IPS-NIHi11 (cell line): ENCODE results near the gene LUC7L2.
"Not testable (repeated sequence)": the region's sequence is repeated elsewhere in the genome, so short reads cannot be mapped to it uniquely, and the experiment has no call there.

Source experiments
- DNase-seq: peaks from one replicate; pipeline ENCODE4 v3.0.0; 2012; ENCODE audit warnings: mixed read lengths, low spot score

The LUC7L2 gene, protein sequence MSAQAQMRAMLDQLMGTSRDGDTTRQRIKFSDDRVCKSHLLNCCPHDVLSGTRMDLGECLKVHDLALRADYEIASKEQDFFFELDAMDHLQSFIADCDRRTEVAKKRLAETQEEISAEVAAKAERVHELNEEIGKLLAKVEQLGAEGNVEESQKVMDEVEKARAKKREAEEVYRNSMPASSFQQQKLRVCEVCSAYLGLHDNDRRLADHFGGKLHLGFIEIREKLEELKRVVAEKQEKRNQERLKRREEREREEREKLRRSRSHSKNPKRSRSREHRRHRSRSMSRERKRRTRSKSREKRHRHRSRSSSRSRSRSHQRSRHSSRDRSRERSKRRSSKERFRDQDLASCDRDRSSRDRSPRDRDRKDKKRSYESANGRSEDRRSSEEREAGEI

DNA sequence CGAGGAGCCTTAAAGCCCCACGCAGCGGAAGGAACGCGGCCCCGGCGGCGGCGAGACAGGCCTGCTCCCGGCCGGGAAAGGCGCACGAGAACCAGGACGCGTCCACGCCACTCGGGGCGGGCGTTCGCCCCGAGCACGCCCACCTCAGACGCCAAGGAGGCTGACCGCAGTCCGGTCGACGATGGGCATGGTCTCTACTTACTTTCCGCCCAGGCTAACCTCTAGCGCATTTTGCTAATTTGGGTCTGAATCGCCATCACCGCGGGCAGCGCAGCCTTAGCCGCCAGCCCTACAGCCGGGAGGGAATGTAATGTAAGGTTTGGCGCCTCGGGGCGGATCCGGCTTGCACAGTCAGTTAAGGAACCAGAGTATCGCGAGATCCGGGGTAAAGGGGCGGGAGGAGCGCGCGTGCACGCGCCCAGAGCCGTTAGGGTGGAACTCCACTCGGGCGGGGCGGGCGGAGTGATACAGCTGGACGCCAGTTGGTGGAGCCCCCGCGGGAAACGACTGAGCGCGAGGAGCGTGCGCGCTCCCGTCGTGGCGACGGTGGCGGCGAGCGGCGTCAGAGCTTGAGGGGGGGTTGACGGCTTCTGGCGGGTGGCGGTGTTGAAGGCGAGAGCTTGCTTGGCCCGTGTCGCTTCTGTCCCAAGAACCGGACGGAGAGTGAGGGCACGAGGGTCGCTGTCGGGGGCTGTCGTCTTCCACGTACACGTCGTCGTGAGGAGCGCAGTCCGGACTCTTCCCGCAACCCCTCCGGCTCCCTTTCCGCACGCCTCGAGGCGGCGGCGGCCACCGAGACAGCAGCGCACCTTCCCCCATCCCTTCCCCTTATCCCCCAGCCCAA, at the start of gene LUC7L2:
Gene LUC7L2 (plus strand): TSS at position 529 of the 844 bp plus-strand sequence. CDS start 368 bp downstream, outside the sequence.
- peak; percentile 89 for DNase-seq

DNA sequence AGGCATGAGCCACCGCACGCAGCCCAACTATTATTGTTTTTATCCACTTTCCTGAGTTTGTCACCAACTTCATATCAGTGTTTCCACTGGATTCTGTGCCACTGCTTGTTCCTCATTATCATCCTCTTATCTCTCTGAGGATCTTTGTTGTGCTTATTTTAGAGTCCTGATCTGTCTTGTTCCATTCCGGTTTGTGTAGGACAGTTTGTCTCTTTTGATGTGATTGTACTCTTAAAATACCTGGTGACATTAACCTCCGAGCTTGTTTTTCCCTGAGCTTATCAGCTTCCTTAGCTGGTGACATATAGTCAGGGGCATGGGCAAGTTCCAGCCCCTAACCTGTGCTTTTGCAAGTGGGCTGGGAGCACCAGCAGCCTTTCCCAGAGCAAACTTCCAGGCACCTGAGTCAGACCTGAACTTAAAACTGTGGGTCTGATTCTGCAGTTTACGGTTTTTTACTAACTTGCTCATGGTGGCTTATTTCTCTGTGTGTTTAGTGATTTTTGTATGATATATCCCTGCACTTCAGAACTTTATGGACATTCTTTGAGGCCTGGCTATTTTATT, 41.7 kb upstream of the LUC7L2 start:
- DNase-seq = no peak

DNA sequence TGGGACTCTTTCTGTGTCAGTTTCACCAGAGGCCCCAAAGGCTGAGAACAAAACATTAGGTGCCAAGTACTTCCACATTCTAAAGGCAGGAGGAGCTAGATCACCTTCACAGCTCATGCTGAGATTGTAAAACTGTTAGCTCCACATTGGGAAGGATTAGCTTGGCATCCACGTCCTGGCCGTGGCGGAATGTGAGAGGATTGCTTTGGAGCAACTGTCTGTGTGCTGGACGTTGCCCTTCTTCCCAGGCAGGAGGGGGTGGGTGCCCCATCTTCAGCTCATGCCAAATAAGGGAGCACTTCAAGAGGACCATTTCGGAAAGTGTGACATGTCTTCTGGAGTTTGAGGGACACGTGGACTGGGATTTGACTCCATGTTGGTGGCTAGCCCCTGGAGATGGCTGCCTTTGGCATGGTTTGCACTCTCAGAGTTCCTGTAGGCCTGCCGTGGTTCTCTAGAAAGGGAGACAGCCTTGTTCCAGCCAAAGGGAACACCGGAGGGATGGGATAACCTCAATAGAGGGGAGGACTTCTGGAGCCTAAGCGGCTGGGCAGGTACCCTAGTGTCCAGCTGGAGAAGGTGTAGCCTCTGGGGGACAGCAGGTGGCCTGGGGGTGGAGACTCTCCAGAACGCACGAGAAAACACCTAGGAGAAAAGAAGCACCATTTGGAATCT, 38.5 kb upstream of the LUC7L2 start:
- peak; percentile 38 for DNase-seq

DNA sequence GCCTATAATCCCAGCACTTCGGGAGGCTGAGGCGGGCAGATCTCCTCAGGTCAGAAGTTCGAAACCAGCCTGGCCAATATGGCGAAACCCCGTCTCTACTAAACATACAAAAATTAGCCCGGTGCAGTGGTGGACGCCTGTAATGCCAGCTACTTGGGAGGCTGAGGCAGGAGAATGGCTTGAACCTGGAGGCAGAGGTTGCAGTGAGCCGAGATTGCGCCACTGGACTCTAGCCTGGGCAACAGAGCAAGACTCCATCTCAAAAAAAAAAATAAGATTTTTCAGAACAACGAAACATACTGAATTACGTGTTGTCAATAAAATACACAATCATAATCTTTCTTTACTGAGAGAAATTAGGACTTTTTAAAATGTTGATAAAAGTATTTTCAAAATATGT, 35.0 kb upstream of the LUC7L2 start:
- DNase-seq = not testable (repeated sequence)

DNA sequence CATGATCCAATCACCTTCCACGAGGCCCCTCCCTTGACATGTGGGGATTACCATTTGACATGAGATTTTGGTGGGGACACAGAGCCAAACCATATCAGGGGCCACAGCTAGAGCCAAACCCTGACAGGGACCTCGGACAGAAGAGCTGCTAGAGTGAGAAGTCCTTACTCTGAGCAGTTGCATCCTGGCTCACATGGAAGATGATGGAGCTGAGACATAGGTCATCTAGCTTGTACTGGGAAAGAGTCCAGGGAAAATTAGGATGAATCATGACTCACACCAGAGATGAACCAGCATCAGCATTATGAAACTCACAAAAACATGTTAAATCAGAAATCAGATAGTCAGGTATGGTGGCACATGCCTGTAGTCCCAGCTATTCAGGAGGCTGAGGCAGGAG, 31.3 kb upstream of the LUC7L2 start:
- no peak for DNase-seq

DNA sequence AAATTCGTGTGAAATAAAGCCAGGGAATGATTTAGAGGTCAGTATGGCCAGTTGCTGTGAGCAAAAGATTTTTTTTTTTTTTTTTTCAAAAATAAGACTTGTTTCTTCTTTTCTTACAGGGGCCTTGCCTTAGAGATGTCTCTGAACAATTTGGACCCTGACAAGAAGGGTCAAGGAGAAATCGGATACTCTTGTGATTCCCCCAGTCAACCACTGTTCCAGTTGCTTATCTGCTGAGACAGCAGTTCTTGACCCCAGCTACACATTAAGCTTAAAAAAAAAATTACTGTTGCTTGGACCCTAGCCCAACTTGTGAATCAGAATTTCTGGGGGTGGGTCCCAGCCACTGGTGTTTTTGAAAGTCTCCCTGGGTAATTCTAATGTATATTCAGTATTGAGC, 30.6 kb upstream of the LUC7L2 start:
- DNase-seq = no peak

DNA sequence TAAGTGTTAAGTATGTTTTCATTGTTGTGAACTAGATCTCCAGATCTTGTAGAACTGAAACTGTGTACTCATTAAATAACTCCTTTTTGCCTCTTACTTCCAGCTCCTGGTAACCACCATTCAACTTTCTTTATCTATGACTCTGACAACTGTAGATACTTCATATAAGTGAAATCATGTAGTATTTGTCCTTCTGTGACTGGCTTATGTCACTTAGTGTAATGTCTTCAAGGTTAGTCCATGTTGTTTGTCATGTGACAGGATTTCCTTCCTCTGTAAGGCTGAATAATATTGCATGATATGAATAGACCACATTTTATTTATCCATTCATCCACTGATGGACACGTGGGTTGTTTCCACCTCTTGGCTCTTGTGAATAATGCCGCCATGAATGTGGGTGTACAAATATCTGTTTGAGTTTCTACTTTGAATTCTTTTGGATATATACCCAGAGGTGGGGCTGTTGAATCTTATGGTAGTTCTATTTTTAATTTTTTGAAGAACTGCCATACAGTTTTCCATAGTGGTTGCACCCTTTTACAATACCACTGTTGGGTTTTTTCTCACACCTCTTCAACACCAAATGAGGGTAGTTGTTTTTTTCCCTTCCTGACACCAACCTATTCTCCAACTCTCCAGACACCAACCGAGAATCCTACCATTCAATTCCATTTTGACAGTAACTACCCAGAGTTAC, 29.2 kb upstream of the LUC7L2 start:
- no peak for DNase-seq

DNA sequence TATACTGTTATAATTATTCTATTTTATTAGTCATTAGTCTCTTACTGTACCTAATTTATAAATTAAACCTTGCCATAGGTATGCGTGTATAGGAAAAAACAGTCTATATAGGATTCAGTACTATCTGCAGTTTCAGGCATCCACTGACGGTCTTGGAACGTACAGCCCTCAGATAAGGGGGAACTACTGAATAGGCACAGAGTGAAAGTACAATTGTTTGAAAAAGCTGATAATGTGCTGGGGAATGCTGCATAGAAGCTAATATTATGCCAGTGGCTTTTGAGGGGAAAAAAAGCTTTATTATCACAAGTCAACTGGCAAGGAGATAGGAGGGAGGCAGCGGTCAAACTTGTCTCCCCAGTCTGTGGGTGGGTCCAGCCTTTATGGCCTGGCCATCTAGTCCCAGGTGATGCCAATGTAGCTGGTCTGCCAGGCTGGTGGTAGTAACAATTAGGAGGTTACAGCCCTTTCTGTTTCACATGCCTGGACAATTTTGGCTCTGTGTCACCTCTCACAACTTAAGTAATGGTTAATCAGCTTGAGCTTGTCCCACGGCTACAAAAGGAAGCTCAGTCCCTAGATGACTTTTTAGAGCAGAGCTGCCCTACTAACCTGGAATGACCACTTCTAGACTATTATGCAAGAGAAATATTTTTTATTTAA, 26.9 kb upstream of the LUC7L2 start:
- DNase-seq = no peak

DNA sequence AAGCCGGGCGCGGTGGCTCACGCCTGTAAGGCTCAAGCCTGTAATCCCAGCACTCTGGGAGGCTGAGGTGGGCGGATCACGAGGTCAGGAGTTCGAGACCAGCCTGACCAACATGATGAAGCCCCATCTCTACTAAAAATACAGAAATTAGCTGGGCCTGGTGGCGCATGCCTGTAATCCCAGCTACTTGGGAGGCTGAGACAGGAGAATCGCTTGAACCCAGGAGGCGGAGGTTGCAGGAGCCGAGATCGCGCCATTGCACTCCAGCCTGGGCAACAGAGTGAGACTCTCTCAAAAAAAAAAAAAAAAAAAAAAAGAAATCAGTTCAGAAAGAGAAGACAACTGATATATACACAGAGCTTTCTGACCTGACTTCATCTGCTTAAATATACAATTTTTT, 26.3 kb upstream of the LUC7L2 start:
- DNase-seq = not testable (repeated sequence)

DNA sequence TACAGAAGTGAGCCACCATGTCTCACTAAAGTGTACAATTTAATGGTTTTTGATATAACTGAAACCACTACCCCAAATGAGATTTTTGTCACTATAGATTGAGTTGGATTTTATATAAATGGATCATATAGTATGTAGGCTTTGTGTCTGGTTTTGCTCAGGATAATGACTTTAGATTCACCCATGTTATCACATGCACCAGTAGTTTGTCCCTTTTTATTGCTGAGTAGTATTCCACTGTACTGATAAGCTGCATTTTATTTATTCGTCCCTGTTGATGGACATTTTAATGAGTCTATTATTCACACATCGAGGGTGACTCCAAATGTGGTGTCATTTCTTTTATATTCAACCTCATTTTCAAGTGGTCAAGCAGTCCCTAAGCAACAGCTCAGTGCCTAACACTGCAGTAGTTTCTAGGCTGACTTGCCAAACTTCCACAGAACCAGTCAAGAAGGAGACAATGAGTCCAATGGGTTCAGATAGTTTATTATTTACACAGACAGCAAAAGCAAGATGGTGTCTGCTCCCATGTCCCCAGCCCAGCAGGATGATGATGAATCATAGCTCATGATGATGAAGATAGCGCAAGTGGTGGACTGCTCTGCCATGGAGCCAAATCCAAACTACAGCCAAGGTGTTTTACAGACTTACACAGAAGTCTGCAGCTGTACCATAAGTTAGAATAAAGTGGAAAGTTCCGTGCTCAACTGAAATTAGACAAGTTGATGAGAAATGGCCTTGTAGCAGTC, 25.1 kb upstream of the LUC7L2 start:
- DNase-seq = no peak

DNA sequence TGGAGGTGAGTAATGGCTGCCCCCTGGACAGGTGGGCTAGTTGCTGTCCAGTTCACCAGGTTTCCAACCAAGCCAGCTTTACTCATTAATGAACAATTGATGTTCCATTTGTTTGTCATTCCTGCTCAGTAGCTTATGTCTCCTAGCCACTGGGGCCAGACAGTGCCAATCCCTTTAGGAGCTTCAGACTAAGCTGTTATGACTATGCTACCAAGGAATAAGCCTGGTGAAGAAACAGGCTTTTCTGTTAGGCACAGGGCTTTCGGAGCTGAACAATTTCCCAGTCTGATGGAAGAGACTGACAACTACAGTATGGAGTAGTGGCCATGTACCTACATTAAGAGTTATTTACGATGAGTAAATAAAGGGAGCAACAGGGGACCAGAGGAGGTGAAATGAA, 20.7 kb upstream of the LUC7L2 start:
- no peak for DNase-seq

DNA sequence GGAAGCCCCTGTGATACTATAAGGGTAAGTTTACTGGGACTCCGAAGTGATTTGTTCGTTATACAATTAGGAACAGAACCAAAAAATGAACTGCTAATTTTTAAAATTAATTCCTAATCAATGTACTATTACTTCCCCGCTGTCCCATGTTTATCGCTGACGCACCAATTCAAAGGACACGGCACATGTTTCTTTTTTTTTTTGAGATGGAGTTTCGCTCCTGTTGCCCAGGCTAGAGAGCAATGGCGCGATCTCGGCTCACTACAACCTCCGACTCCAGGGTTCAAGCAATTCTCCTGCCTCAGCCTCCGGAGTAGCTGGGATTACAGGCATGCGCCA, 20.0 kb upstream of the LUC7L2 start:
- DNase-seq = no peak

DNA sequence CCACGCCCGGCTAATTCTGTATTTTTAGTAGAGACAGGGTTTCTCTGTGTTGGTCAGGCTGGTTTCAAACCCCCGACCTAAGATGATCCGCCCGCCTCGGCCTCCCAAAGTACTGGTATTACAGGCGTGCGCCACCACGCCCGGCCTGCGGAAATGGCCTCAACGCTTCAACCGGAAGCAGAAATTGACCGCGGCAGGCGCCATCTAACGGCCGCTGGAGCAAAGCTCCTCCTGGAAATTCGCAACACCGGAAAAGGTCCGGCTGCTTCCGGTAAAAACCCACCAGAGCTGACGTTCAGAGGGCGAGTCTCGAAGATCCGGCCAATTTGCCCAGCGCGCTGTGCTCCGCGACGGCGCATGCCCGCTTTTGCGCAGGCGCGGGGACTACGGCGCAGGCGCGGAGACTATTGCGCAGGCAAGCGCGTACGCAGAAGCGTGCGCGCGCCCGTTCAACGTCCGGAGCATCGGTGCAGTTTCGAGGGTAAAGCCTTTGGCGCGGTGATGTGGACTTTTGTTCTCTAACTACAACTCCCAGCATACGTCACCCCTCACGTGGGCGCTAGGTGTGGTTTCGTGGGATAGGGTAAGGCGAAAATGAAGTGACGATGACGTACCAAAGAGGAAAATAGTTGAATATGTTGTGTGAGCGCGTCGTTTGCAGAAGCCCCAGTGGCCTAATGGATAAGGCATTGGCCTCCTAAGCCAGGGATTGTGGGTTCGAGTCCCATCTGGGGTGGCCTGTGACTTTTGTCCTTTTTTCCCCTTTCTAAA, 19.5 kb upstream of the LUC7L2 start:
- peak; percentile 91 for DNase-seq

DNA sequence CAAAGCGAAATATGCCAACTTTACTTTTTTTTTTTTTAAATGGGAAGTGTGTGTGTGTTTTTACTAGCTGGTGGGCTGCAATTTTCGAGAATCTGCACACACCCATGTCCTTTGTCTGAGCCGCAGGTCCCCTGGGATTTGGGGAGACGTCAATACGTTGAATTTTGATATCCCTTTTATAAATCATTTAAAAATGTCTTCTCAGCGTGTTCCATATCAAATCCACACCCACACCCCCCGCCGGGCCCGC, 19.0 kb upstream of the LUC7L2 start:
- no peak for DNase-seq

DNA sequence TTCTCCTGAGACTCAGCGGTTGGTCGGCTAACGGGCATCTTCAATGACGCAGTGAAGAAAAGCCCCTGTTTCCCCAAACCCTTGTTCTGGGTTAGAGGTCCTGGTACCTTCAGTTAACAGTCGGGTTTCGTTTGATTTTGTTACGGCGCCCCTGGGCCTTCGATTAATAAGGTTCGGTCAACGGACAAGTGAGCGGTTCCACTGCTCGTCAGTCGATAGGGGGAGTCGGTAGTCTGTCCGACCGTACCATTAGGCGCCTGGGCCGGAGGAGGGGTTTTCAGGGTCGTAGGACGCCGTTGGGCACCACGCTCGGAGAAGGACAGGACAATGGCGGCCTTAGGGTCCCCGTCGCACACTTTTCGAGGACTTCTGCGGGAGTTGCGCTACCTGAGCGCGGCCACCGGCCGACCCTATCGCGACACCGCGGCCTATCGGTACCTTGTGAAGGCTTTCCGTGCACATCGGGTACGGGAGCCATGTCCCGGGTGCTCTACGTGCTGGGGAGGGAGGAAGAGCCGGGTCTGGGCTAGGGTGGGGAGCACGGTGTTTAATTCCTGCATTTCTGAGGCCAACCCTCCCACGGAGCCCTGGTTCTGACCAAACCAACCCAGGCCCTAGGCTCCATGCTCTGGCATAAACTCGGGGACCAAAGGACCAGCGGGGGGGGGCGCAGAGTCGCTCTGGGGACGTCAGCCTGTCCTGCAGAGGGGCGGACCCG, 18.5 kb upstream of the LUC7L2 start, which contains the start of gene FMC1:
Gene FMC1 (plus strand): TSS at position 280 of the 718 bp plus-strand sequence. CDS start 48 bp downstream, at position 328.
- peak; percentile 69 for DNase-seq

DNA sequence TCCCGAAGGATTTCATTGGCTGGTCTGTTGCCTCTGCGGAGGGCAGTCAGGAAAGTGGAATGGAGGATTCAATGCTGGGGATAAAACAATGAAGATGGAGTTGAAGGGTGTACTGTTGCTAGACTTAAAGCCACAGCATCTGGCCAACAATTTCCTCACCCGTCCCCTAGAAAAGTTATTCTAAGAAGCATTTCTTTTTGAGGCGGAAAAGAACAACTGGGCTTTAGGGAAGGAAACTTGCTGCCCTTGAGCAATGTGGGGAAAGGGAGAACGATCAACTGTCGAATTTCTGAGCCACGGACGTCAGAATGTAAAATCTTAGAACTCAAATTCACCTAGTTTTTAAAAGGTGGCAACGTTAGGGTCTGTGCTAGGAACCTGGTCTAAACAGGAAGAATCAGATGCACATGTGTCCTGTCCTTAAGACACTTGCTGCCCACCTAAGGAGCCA, 17.9 kb upstream of the LUC7L2 start:
- peak; percentile 83 for DNase-seq

DNA sequence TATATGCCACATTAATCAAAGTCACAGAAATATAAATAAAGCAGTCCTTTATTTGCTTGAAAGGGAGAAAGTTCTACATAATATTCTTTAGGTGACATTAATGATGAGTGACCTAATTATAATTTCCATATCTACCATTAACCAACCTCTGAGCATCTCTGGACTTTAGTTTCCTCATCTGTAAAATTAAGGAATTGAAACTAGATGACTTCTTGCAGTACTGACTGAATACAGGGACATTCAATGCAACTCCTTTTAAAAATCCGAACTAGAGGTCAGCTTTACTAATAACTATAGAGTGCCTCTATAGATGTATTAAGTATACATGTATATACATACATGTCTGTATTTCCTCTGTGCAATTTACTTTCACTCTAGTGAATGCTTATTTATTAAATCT, 14.7 kb upstream of the LUC7L2 start:
- DNase-seq = no peak

DNA sequence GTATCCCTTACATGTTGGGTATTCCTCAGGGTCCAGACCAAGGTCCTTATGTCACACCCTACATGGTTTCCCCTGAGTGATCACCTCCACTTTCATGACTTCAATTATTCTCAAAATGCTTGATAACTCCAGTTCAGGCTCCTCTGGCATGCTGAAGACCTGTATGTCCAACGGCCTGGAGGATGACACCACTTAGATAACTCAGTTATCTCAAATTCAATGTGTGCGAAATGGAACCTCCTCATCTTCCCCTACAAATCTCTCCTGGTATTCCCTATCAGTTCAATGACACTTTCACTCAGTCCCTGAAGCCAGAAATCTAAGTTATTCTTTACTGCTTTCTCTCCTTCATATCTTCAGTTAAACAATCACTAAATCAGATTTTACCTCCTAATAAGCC, 8.7 kb upstream of the LUC7L2 start:
- DNase-seq = no peak

DNA sequence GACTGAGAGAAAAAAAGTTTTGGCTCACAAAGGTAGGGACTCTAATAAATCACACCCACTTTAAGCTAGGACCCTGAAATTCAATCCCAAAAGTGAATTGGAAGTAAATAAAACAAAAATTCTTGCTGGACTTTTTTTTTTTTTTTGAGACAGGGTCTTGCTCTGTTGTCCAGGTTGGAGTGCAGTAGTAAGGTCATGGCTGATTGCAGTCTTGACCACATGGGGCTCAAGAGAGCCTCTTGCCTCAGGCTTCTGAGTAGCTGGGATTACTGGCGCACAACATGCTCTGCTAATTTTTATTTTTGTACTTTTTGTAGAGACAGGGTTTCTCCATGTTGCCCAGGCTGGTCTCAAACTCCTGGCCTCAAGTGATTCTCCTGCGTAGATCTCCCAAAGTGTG, 5.0 kb upstream of the LUC7L2 start:
- DNase-seq = no peak
